Activated T-cell treated with anti-CD3 and anti-CD28 coated beads, Interleukin-2, amount 50 U/mL, for 72 hours (primary cell): Measurements from ENCODE around the gene PPIC. TPM values are rescaled to one million over a fixed set of nuclear protein-coding genes. Genes with fewer than 3 reads are reported as not detected.

Experiments
- ATAC-seq, 2 donors: fragments of 150-1000 bp; cut with Tn5 transposase; replicated peaks in 1 of 2; 2 replicates each; pipeline ENCODE4 v1.10.0; 2021; ENCODE audit warnings: moderate library complexity in 2 of 2, mild to moderate bottlenecking in 1 of 2
- DNase-seq, 2 donors: peaks; one replicate each; pipeline ENCODE4 v3.0.0; 2021 to 2022; ENCODE audit warnings: mixed read lengths in 1 of 2
- H3K27ac Mint-ChIP-seq: one replicate; pipeline ENCODE4 v1.8.0; 2022; ENCODE audit warnings: mild to moderate bottlenecking, moderate library complexity, mixed read lengths
- H3K27me3 Mint-ChIP-seq: one replicate; pipeline ENCODE4 v1.8.0; 2022; ENCODE audit warnings: low read depth, mixed read lengths
- H3K36me3 Mint-ChIP-seq, 2 donors: one replicate each; pipeline ENCODE4 v1.8.0; 2022; ENCODE audit warnings: mixed read lengths in 2 of 2, mild to moderate bottlenecking in 1 of 2; ENCODE audit not compliant: insufficient read depth in 2 of 2
- H3K4me1 Mint-ChIP-seq: one replicate; pipeline ENCODE4 v1.8.0; 2022; ENCODE audit warnings: low read depth, mixed read lengths
- H3K4me3 Mint-ChIP-seq, 2 donors: one replicate each; pipeline ENCODE4 v1.8.0; 2022; ENCODE audit warnings: mild to moderate bottlenecking in 2 of 2, mixed read lengths in 2 of 2, moderate library complexity in 2 of 2
- H3K9me3 Mint-ChIP-seq, 2 donors: one replicate each; pipeline ENCODE4 v1.8.0; 2022; ENCODE audit warnings: mixed read lengths in 2 of 2
- total RNA-seq, 2 donors: library from RNA; stranded (reverse); gene quantifications; one replicate each; pipeline ENCODE4 v1.2.3, GENCODE V29; 2022

Gene PPIC
- total RNA-seq, result not detected

DNA sequence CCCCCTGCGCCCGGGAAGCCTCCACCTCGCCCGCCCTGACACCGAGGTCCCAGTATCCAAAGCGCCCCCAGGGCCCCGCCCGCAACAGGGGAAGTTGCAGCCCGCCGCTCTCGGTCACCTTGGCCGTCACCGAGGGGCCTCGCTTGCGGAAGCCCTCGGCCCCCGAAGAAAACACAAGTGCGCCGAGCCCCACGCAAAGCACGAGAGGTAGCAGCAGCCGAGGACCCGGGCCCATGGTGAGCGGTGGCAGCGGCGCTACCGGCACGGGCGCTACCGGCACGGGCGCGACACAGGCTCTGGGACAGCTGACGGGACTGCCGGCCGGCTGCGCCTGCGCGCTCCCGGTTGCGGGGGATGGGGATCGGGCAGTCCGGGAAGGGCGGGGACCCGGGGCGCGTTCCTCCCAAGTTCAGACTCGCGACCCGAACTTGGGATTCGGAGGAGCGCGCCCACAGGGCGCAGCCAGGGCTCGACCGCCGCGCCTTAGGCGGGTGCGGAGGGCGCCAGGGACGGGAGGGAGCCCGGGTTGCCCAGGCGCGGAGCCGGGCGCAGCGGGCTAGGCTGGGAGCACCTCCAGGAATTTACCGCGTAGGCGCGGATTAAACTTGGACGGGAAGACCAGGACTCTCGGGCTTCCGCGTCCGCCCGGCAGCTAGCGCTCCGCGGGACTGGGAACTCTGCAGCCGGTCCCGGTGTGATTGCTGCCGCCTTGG lies at the start of gene PPIC:
PPIC (minus strand) TSS at position 335 of the 713 bp plus-strand sequence; CDS start at position 235, 100 bp downstream.
- DNase-seq, result peak; percentile 18 to 31
- Mint-ChIP-seq H3K27ac (no peak within 1 kb of the TSS), H3K4me1 (peaks cover 12% of the 10 kb centered on the region), H3K4me3 (peak within 1 kb of the TSS; percentile 77 to 79), H3K27me3 (peaks cover 75% of the 10 kb centered on the region), H3K9me3 (no peaks in the 10 kb centered on the region), H3K36me3 (no peaks in the 10 kb centered on the region)
- ATAC-seq, result peak; percentile 66 to 71

DNA sequence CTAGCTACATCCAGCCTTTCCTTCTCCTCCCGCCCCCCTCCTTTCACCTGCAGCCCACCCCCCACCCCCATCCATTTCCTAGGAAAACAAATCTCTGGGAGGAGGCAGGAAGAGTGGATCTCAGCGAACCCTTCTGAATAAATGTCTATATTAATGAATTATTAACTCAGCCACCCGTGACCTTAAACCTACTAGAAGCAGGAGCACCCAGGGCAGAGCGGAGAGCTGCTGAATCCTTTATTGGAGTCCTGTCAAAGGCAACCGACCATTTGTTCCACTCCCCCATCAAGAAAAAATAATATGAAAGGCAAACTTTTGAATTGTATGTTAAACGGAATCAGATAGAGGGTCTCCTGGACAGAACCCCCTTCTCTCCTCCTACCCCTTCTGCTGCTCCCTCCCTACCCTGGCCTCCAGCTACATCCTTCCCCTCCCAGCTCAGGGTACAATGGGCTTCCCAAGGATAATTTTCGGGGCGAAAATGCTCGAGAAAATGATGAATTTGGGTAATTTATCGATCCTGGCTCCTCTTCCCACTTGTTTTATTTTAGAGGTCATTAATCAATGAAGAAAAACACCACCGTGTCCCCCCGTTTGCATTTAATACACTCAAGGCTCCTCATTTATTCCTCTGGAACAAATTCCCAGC lies 49.2 kb upstream of the PPIC start:
- H3K27me3 Mint-ChIP-seq, result peaks cover 76% of the 10 kb centered on the region
- no peaks in the 10 kb centered on the region for H3K36me3 Mint-ChIP-seq
- no peak for ATAC-seq
- no peak for DNase-seq
- H3K4me3 Mint-ChIP-seq, result no peak overlapping the region
- H3K27ac Mint-ChIP-seq, result no peak overlapping the region
- peaks cover 10% of the 10 kb centered on the region for H3K4me1 Mint-ChIP-seq
- H3K9me3 Mint-ChIP-seq, result no peaks in the 10 kb centered on the region

DNA sequence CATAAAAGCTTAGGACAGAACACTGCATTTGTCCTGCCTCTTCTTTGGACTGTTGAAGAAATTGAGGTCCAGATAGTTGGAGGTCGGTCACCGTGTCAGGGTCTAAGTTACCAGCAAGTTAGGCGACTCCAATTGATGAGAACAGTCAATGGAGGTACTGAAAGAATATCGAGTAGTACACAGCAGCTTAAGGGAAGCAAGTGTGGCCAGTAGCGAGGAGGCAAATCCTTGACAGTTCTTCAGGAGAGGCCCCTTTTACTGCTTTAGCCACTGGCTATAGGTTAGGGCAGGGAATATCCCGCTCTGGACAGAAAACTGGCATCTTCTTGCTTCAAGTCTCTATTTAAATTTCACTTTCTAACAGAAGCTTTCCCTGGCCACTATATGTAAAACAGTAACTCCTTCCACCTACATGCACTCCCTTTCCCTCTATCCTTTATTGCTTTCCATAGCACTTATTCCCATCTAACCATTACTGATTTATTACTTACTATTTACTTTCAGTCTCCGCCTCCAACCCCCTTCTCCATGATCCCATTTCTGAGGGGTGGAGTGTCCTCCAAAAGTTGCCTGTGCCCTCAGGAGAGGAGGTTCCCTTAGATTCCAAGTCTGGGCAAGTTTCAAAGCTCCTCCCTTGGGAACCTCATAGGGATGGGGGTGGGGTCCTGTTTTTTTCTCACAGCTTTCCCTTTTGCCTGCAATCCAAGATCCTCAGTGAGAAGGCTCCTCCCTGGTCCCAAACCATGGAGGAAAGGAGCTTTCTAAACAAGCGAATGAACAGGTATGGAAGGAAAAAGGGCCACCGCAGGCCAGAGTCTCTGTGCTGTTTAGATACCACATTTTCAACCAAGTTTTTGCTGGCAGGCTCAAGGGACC lies 48.4 kb upstream of the PPIC start:
- Mint-ChIP-seq H3K36me3 (no peaks in the 10 kb centered on the region), H3K4me1 (peaks cover 10% of the 10 kb centered on the region), H3K27me3 (peaks cover 79% of the 10 kb centered on the region), H3K9me3 (no peaks in the 10 kb centered on the region), H3K27ac (no peak overlapping the region), H3K4me3 (no peak overlapping the region)
- ATAC-seq (no peak), DNase-seq (no peak)

DNA sequence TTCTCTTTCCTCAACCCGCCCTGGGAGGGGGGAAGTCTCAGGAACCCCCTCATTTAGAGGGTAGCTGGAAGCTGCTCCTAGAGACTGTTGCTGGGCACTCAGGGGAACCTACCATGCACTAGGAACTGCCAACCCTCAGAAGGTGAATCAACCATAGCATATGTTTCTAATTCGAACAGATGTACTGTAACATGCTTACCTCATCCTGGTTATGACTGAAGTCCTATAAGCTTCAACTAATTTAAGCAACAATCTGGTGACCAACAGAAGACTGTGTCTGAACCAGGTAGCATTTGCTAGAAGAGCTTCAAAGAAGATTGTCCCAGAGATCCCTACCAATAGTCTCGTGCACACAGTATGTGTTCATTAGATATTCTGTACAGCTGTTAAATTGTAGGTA lies 46.8 kb upstream of the PPIC start:
- Mint-ChIP-seq H3K4me1 (peaks cover 6% of the 10 kb centered on the region), H3K9me3 (no peaks in the 10 kb centered on the region), H3K27me3 (peaks cover 80% of the 10 kb centered on the region), H3K27ac (no peak overlapping the region), H3K4me3 (no peak overlapping the region), H3K36me3 (no peaks in the 10 kb centered on the region)
- DNase-seq (no peak), ATAC-seq (no peak)

DNA sequence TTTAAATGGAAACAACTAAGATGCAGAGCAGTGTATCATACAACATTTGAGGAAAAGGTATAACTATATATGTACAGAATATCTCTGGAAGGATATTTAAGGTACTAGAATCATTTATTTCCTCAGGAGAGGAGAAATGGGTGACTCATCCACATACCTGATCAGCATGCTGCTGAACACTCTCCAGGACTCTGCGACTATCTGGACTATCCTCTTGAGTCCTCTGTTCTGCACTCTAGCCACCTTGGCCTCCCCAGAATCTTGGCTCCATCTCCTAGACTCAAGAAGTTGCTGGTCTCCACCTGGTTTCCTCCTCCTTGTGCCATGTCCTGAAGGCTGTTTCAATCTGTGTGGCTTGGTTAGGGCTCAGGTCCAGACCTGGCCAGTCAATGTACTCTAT lies 43.7 kb upstream of the PPIC start:
- DNase-seq (no peak), ATAC-seq (no peak)
- Mint-ChIP-seq H3K4me3 (no peak overlapping the region), H3K36me3 (no peaks in the 10 kb centered on the region), H3K4me1 (no peaks in the 10 kb centered on the region), H3K27me3 (peaks cover 55% of the 10 kb centered on the region), H3K27ac (no peak overlapping the region), H3K9me3 (no peaks in the 10 kb centered on the region)

DNA sequence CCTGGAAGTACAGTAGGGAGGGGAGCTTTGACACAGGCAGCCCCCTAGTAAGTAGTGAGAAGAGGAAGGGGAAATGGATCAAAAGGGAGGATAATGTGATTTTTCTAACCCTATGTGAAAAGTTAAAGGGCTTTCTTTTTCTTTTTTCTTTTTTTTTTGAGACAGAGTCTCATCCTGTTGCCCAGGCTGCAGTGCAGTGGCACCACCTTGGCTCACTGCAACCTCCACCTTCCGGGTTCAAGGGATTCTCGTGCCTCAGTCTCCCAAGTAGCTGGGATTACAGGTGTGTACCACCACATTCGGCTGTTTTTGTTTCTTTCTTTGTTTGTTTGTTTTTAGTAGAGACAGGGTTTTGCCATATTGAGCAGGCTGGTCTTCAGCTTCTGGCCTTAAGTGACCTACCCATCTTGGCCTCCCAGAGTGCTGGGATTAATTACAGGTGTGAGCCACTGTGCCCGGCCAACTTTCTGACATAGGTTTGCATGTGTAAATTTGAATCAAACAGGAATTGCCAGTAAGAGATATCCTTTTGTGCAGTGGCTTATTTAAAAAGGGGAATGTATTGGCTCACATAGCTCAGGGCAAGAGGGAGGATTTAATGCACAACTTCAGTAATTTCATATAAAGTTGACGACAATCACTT lies 39.1 kb upstream of the PPIC start:
- Mint-ChIP-seq H3K36me3 (no peaks in the 10 kb centered on the region), H3K4me1 (no peaks in the 10 kb centered on the region), H3K9me3 (no peaks in the 10 kb centered on the region), H3K4me3 (no peak overlapping the region), H3K27me3 (peaks cover 21% of the 10 kb centered on the region), H3K27ac (no peak overlapping the region)
- no peak for ATAC-seq
- DNase-seq, result no peak

DNA sequence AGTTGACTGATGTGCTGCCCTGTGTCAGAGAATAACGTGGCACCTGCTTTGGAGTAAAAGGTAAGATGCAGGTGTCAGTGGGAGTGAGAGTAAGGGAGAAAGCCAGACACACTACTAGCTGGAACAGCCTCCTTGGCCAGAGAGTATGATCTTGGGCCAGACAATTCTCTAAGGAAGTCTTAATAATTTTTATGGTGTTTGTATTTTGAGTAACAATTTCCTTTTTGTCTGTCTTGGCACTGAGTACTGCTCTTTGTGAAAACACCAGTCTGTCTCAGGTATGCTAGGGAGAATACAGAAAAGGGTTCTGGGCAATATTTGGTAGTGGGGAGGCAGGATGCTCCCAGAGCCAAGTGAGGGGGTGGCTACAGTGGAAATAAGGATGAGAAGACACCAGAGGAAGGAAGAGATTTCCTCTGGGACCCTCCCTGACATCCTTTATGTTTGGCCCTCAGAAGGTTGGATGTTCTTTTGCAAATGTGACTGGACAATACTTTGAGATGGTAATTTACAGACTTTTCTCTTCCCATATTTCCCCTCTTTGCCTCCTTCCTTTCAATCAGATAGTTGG lies 31.9 kb upstream of the PPIC start:
- Mint-ChIP-seq H3K4me1 (no peaks in the 10 kb centered on the region), H3K27me3 (peaks cover 6% of the 10 kb centered on the region), H3K36me3 (peaks cover 0 to 2% of the 10 kb centered on the region in 2 donors), H3K9me3 (no peaks in the 10 kb centered on the region), H3K27ac (no peak overlapping the region), H3K4me3 (no peak overlapping the region)
- ATAC-seq, result no peak
- DNase-seq, result no peak

DNA sequence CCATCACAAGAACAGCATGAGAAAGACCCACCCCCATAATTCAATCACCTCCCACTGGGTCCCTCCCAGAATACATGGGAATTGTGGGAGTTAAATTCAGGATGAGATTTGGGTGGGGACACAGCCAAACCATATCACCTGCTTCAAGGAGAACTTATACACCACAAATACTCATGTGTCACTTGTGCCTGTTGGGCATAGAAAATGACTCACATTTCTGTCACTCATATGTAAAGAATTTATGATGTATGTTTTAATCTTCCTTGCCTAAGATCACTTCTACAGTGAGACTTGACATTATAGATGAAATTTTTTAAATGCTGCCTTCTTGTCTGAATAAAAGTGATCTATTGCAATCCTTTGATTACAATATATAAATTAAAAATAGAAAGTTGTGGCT lies 29.5 kb upstream of the PPIC start:
- H3K9me3 Mint-ChIP-seq, result peaks cover 0 to 2% of the 10 kb centered on the region in 2 donors
- peaks cover 6% of the 10 kb centered on the region for H3K27me3 Mint-ChIP-seq
- H3K4me1 Mint-ChIP-seq, result no peaks in the 10 kb centered on the region
- DNase-seq (no peak), ATAC-seq (no peak)
- H3K27ac Mint-ChIP-seq, result no peak overlapping the region
- H3K4me3 Mint-ChIP-seq, result no peak overlapping the region
- peaks cover 0 to 2% of the 10 kb centered on the region in 2 donors for H3K36me3 Mint-ChIP-seq

DNA sequence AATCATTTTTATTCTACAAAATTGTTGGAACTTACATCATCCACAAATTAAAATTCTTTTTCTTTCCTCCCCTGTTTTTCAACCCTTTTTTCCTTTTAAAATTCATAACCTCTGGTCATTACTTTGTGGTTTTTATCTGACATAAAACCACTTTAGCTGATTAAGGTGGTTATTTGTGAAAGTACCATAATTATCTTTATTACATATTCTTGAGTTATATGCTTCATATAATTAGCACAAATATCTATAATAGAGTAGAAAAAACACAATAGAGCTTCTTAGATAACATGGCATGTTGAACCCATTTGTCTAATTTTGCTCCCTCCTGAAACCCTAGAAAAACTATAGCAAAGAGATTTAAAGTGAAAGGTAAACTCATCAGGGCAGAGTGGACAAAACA lies 22.9 kb upstream of the PPIC start:
- Mint-ChIP-seq H3K27me3 (peaks cover 6% of the 10 kb centered on the region), H3K4me1 (no peaks in the 10 kb centered on the region), H3K4me3 (no peak overlapping the region), H3K27ac (no peak overlapping the region), H3K36me3 (peaks cover 0 to 1% of the 10 kb centered on the region in 2 donors), H3K9me3 (peaks cover 0 to 4% of the 10 kb centered on the region in 2 donors)
- ATAC-seq (no peak), DNase-seq (no peak)

DNA sequence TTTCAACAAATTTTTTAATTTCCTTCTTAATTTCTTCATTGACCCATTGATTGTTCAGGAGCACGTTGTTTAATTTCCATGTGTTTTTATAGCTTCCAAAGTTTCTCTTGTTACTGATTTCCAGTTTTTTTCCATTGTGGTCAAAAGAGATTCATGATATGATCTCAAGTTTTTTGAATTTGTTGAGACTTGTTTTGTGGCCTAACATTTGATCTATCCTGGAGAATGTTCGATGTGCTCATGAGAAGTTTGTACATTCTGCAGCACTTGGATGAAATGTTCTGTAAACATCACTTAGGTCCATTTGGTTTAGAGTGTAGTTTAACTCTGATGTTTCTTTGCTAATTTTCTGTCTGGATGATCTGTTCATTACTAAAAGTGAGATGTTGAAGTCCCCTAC lies 14.7 kb upstream of the PPIC start:
- H3K9me3 Mint-ChIP-seq, result peaks cover 0 to 5% of the 10 kb centered on the region in 2 donors
- H3K27ac Mint-ChIP-seq, result no peak overlapping the region
- ATAC-seq (no peak), DNase-seq (no peak)
- peaks cover 0 to 2% of the 10 kb centered on the region in 2 donors for H3K36me3 Mint-ChIP-seq
- no peaks in the 10 kb centered on the region for H3K4me1 Mint-ChIP-seq
- peaks cover 18% of the 10 kb centered on the region for H3K27me3 Mint-ChIP-seq
- no peak overlapping the region for H3K4me3 Mint-ChIP-seq

DNA sequence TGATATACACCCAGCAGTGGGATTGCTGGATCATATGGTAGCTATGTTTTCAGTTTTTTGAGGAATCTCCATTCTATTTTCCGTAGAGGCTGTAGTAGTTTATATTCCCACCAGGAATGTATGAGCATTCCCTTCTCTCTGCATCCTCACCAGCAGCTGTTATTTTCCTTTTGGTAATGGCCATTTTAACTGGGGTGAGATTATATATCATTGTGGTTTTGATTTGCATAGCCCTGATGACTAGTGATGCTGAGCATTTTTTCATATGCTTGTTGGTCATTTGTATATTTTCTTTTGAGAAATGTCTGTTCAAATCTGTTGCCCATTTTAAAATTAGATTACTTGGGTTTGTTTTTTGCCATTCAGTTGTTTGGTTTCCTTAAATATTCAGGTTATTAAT lies 11.2 kb upstream of the PPIC start:
- H3K36me3 Mint-ChIP-seq, result peaks cover 0 to 2% of the 10 kb centered on the region in 2 donors
- H3K4me3 Mint-ChIP-seq, result no peak overlapping the region
- peaks cover 27% of the 10 kb centered on the region for H3K27me3 Mint-ChIP-seq
- no peaks in the 10 kb centered on the region for H3K4me1 Mint-ChIP-seq
- H3K27ac Mint-ChIP-seq, result no peak overlapping the region
- no peak for DNase-seq
- no peak for ATAC-seq
- H3K9me3 Mint-ChIP-seq, result peaks cover 0 to 5% of the 10 kb centered on the region in 2 donors

DNA sequence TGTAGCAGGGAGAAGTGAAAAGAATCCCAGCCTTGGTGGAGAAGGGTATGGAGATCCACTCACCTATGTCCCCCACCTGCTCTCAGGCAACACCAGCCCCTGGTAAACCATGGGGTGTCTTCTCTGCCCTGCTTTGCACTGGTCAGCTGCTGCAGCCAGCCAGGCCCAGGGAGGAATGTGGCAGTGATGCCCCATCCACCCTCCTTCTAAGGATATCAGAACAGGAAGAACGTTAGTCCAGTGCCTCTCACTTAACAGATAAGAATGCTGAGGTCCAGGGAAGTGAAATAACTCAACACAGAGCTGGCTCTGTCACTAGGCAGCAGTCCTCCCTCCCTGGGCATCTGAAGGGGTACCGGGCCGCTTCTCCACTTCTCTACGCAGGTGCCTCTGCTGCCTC lies 9.7 kb upstream of the PPIC start:
- peaks cover 24% of the 10 kb centered on the region for H3K27me3 Mint-ChIP-seq
- H3K4me1 Mint-ChIP-seq, result no peaks in the 10 kb centered on the region
- DNase-seq, result no peak
- ATAC-seq, result no peak
- H3K4me3 Mint-ChIP-seq, result no peak overlapping the region
- peaks cover 0 to under 1% of the 10 kb centered on the region in 2 donors for H3K36me3 Mint-ChIP-seq
- no peaks in the 10 kb centered on the region for H3K9me3 Mint-ChIP-seq
- H3K27ac Mint-ChIP-seq, result no peak overlapping the region
